ENCODE data around the gene FGD2. TPM values are rescaled to one million over a fixed set of nuclear protein-coding genes. Genes with fewer than 3 reads are reported as not detected.

The FGD2 gene
- total and polyA plus RNA-seq, 2 experiments from 2014 or later: 0.13 to 0.14 TPM

- Histone ChIP-seq H3F3A (replicated peaks; ENCODE audit: low read depth) (0 out of 2 replicates have a peak, but pooled peaks cover 6% of the 10 kb centered on the region), H3K36me3 (ENCODE audit: insufficient read depth) (no peaks in the 10 kb centered on the region), H4K20me1 (replicated peaks; ENCODE audit: insufficient read depth) (no peaks in the 10 kb centered on the region), H3K4me1 (ENCODE audit: insufficient read depth) (no peaks in the 10 kb centered on the region; the same call in 1 of the 2 replicates), H3K4me3 (no peak overlapping the region), H3K27ac (ENCODE audit: low read depth) (no peak overlapping the region), H2AFZ (peak overlapping the region; percentile 96; the same call in 1 of the 2 replicates), H3K27me3 (ENCODE audit: insufficient read depth) (no peaks in the 10 kb centered on the region), H3K9me2 (ENCODE audit: insufficient read depth) (no peaks in the 10 kb centered on the region), H3K79me2 (replicated peaks; ENCODE audit: insufficient read depth) (no peaks in the 10 kb centered on the region), H3K4me2 (no peak overlapping the region)
- ATAC-seq: no peak
- Mint-ChIP-seq H3K4me3 (no peak overlapping the region), H3K9me3 (no peaks in the 10 kb centered on the region), H3K4me1 (peaks cover 26% of the 10 kb centered on the region), H3K27me3 (ENCODE audit: insufficient read depth, low read depth, poor library complexity) (peaks cover 15% of the 10 kb centered on the region), H3K36me3 (ENCODE audit: low read depth) (no peaks in the 10 kb centered on the region), H3K27ac (no peak overlapping the region)
- no peak for TF ChIP-seq REST (IDR thresholded peaks at IDR 0.05; ENCODE audit: unreplicated experiment)
- no peak for TF ChIP-seq STAT1 (IDR thresholded peaks at IDR 0.05; ENCODE audit: unreplicated experiment)
- no peak for TF ChIP-seq ZNF462 (CRISPR knock-in tag; IDR thresholded peaks at IDR 0.05)
- TF ChIP-seq ETS1 (IDR thresholded peaks at IDR 0.05): no peak
- no peak for TF ChIP-seq CTCF (conservative IDR thresholded peaks at IDR 0.05; ENCODE audit: low read depth in 2 of 2)
- no peak for TF ChIP-seq EZH2phosphoT487 (IDR thresholded peaks at IDR 0.05; ENCODE audit: unreplicated experiment)
- TF ChIP-seq ZNF331 (CRISPR knock-in tag; IDR thresholded peaks at IDR 0.05; ENCODE audit: low read depth): no peak
- no peak for TF ChIP-seq JUNB (IDR thresholded peaks at IDR 0.05; ENCODE audit: unreplicated experiment)
- no peak for TF ChIP-seq NANOG (IDR thresholded peaks at IDR 0.05; ENCODE audit: borderline replicate concordance)
- TF ChIP-seq ZNF114 (CRISPR knock-in tag; IDR thresholded peaks at IDR 0.05): no peak
- TF ChIP-seq POLR2AphosphoS5 (IDR thresholded peaks at IDR 0.05; ENCODE audit: low read depth): no peak
- TF ChIP-seq EZH2 (IDR thresholded peaks at IDR 0.05; ENCODE audit: low read depth, unreplicated experiment): no peak
- no peak for TF ChIP-seq CREB1 (CRISPR knock-in tag; IDR thresholded peaks at IDR 0.05; ENCODE audit: low read depth)
- DNase-seq (ENCODE audit: low spot score): no peak
Observed at GRCh38 chr6:37016995-37017394, 11.5 kb downstream of the FGD2 start.
